Left ventricle myocardium inferior (tissue), 1 donor: ENCODE data around the gene UBAC1. TPM values are rescaled to one million over a fixed set of nuclear protein-coding genes. Genes with fewer than 3 reads are reported as not detected.

Experiments used
- DNase-seq: peaks from one replicate; pipeline ENCODE4 v3.0.0-alpha.2; 2020
- H3K27ac ChIP-seq: fragments of 200-600 bp; replicated peaks from 2 replicates; pipeline ENCODE4 v1.8.0; 2021
- H3K27me3 ChIP-seq: fragments of 200-600 bp; 2 replicates; pipeline ENCODE4 v1.8.0; 2021; ENCODE audit warnings: low read depth
- H3K36me3 ChIP-seq: fragments of 200-600 bp; 2 replicates; pipeline ENCODE4 v1.8.0; 2021
- H3K4me1 ChIP-seq: fragments of 200-600 bp; 2 replicates; pipeline ENCODE4 v1.8.0; 2021
- H3K4me3 ChIP-seq: fragments of 200-600 bp; 2 replicates; pipeline ENCODE4 v1.8.0; 2021; ENCODE audit warnings: mild to moderate bottlenecking, moderate library complexity
- H3K9me3 ChIP-seq: fragments of 200-600 bp; replicated peaks from 2 replicates; pipeline ENCODE4 v1.8.0; 2021
- intact Hi-C: fragments of 100-400 bp; cut with micrococcal nuclease; formaldehyde crosslinking; loops from one replicate; pipeline ENCODE4 v1.11.0; 2022
- total RNA-seq: library from RNA; stranded (reverse); fragmentation: NEBNext Ultra II Directional; extraction: Animal tissue kit (Norgen Biotek cat#: 25700); gene quantifications from one replicate; pipeline ENCODE4 v1.2.1, GENCODE V29; 2021
- TF ChIP-seq, protein P1 (sequence below): fragments of 200-600 bp; IDR thresholded peaks from 2 replicates; pipeline ENCODE4 v1.8.0; 2021; ENCODE audit warnings: antibody characterized with exemption, mild to moderate bottlenecking, borderline replicate concordance
- donor health status: DM: no; HTN: yes; CAD: no; lungs with severe emphysema.

Gene UBAC1
- total RNA-seq, 1 donor from 2014 or later: 108 TPM

DNA sequence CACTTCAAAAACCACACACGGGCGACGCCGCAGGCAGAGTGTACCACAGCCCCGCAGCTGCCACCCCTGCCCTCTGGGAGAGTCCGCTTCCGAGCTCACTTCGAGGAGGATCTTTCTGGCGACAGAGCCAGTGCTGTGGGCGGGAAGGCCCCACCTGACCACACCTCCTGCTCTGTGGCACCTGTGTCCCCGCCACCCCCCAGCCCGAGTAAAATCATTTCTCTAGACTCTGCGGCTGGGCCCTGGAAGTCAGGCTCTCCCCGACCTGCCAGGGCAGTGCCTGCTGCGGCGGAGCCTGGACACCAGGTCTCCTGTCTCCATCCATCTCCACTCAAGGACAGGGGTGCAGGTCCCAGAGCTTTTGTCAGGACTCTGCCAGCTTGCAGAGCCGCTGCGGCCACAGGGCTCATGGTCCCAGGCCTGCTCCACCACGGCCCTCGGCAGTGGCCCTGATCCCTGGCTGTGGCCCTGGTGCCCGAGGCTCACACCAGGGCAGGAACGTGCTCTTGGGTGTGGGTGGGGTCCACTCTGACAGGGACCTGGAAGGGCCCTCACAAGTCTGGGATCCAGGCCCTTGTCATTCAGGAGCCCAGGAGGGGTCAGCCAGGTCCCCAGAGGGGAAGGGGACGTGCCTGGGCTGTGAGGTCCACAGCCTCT, 33.0 kb downstream of the UBAC1 start:
- TF ChIP-seq, protein P1, sequence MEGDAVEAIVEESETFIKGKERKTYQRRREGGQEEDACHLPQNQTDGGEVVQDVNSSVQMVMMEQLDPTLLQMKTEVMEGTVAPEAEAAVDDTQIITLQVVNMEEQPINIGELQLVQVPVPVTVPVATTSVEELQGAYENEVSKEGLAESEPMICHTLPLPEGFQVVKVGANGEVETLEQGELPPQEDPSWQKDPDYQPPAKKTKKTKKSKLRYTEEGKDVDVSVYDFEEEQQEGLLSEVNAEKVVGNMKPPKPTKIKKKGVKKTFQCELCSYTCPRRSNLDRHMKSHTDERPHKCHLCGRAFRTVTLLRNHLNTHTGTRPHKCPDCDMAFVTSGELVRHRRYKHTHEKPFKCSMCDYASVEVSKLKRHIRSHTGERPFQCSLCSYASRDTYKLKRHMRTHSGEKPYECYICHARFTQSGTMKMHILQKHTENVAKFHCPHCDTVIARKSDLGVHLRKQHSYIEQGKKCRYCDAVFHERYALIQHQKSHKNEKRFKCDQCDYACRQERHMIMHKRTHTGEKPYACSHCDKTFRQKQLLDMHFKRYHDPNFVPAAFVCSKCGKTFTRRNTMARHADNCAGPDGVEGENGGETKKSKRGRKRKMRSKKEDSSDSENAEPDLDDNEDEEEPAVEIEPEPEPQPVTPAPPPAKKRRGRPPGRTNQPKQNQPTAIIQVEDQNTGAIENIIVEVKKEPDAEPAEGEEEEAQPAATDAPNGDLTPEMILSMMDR: no peak
- H3K9me3 ChIP-seq: no peaks in the 10 kb centered on the region
- intact Hi-C loops: no loop called here
- H3K36me3 ChIP-seq: peaks cover 80% of the 10 kb centered on the region
- H3K27ac ChIP-seq: no peak overlapping the region
- no peak overlapping the region for H3K4me3 ChIP-seq
- no peaks in the 10 kb centered on the region for H3K27me3 ChIP-seq
- H3K4me1 ChIP-seq: peaks cover 15% of the 10 kb centered on the region
- DNase-seq: no peak

DNA sequence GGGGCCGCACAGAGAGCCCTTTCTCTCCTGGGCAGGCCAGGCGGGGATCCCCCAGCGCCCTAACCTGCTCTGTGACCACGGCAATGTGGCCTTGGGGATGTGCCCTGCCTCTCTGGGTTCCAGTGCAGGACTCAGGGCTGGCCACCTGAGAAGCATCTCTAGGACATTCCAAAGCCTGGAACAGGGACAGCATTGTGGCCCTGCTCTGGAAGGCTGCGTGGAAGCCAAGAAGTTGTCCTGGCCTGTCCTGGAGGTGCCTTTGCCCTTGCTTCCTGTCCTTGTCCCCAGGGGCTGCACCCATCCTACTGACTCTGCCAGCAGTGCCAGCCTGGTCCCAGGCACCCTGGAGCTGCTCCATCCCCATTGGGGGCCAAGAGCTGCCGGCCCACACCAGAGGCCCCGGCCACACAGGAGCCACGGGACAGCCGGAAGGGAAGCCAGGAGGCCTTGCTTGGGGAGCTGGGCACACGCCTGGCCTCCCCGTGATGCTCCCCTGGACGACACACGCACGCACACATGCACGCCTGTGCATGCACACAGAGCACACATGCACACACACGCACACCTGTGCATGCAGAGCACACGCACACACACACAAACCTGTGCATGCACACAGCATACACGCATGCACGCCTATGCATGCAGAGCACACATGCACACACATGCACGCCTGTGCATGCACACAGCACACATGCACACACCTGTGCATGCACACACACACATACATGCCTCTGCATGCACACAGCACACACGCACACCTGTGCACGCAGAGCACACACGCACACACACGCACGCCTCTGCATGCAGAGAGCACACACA, 33.8 kb downstream of the UBAC1 start:
- no peaks in the 10 kb centered on the region for H3K9me3 ChIP-seq
- no peak for DNase-seq
- TF ChIP-seq, protein P1: no peak
- intact Hi-C loops: no loop called here
- peaks cover 15% of the 10 kb centered on the region for H3K4me1 ChIP-seq
- no peaks in the 10 kb centered on the region for H3K27me3 ChIP-seq
- H3K27ac ChIP-seq: peak overlapping the region; percentile 22
- H3K4me3 ChIP-seq: no peak overlapping the region
- peaks cover 73% of the 10 kb centered on the region for H3K36me3 ChIP-seq

DNA sequence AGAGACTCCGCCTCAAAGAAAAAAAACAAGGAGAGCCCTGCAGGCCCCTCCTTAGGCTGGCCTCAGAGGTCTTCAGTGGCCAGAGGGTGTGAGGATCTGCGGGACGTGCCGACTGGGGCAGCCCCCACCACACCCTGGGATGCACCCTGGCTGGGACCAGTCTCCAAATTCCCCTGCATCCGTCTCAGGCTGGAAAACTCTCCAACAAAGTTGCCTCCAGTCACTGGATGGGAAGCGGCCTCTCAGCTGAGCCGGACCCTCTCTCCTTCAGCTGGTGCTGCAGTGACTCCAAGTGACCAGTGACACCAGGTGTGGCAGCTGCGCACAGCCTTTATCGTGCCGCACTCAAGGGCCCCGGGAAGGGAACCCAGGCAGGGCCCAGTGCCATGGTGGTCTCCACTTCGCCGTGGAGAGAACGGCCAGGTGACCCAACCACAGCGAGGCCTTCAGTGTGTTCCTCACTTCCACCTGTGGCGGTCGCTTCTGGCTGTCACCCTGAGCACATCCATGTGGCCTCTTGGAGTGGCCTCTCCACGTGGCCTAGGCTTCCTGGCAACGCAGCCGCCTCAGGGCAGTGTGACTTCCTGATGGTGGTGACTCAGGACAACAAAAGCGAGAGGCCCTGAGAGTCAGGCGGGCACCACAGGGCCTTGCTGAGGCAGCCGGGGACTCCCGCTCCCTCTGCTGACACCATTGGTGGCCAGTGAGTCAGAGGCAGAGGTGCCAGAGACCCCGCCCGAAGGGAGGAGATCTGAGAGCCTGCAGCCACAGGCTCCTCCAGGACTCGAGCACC, 34.6 kb downstream of the UBAC1 start:
- intact Hi-C loops: no loop called here
- no peak overlapping the region for H3K4me3 ChIP-seq
- DNase-seq: no peak
- peaks cover 15% of the 10 kb centered on the region for H3K4me1 ChIP-seq
- H3K9me3 ChIP-seq: no peaks in the 10 kb centered on the region
- peaks cover 67% of the 10 kb centered on the region for H3K36me3 ChIP-seq
- TF ChIP-seq, protein P1: no peak
- H3K27me3 ChIP-seq: no peaks in the 10 kb centered on the region
- H3K27ac ChIP-seq: peak overlapping the region; percentile 22

DNA sequence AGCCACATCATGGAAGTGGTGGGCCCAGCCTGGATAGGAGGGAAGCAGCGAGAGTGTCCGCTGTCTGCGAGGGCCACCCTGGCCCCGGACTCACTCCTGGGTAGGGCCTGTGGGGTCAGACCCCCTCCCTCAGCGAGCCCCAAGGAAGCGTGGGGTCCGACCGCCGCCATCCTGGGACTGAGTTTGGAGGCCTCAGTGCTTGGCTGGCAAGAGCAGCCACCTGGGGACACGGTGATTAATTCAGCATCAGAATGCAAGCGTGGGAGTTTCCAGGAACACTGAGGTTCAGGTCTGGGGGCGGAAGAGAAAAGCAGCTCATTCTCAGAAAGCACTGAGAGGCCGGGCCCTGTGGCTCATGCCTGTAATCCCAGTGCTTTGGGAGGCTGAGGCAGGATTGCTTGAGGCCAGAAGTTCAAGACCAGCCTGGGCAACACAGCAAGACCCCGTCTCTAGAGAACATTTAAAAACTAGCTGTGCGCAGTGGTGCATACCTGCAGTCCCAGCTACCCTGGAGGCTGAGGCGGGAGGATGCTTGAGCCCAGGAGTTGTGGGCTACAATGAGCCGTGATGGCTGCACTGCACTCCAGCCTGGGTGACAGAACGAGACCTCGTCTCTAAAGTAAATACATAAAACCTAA, 35.6 kb downstream of the UBAC1 start:
- H3K9me3 ChIP-seq: no peaks in the 10 kb centered on the region
- TF ChIP-seq, protein P1: no peak
- H3K4me1 ChIP-seq: peaks cover 15% of the 10 kb centered on the region
- intact Hi-C loops: no loop called here
- H3K27ac ChIP-seq: no peak overlapping the region
- DNase-seq: no peak
- peaks cover 57% of the 10 kb centered on the region for H3K36me3 ChIP-seq
- no peaks in the 10 kb centered on the region for H3K27me3 ChIP-seq
- no peak overlapping the region for H3K4me3 ChIP-seq
